ENCODE data around the gene ADGRB2.

Gene ADGRB2

DNA sequence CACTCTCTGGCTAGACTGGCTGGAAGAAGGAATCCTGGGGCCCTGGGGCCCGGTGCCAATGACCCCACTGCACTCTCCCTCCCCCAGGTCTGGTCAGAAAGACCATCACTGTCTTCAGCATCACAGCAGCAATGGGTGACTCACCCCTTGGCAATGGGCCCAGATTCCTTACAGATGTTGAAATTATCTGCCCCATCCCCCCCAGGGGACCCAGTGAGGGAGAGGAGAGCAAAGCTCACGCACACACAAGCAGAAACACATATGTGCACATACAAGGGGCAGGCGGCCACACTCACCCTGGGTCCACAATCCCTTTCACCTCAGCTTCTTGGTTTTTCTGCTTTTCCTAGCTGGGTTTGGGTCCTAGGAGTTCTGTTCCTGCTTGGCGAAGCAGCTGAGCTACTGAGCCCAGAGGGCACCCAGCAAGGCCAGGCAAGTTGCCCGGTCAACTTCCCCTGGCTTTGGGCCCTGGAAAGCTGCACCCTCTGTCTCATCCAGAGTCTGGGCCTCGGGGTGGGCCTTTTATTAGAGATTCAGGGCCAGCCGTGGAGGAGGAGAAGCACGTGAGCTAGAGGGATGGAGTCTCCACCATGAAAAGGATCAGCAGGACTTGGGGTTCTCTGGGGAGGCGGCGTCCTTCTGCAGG lies 62.9 kb downstream of the ADGRB2 start:
- DNase-seq = no peak

DNA sequence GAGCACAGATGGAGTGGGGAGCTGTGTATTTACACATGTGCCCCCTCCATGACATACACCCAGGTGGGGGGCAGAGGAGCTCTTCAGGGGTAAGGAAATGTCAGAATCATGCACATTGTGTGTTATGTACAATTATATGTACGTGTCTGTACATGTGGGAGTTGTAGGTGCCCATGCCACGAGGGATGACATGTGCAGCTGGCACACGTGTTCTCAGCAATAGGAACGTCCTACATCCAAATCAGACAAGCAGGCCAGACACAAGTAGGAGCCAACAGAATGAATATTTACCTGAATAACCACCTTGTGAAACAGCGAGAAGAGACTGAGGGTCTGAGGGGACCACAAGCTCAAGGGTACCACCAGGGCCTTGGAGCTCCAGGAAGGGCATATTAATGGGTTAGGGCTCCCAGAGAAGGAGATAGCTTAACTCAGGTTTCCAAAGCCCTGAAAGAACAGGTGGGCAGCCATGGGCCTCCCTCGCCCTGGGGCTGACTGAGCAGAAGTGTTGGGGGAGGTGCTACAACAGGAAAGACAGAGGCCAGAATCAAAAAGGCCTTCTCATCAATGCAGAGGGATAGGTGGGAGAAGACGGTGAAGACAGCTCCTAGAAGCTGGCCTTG lies 63.6 kb downstream of the ADGRB2 start:
- no peak for DNase-seq

DNA sequence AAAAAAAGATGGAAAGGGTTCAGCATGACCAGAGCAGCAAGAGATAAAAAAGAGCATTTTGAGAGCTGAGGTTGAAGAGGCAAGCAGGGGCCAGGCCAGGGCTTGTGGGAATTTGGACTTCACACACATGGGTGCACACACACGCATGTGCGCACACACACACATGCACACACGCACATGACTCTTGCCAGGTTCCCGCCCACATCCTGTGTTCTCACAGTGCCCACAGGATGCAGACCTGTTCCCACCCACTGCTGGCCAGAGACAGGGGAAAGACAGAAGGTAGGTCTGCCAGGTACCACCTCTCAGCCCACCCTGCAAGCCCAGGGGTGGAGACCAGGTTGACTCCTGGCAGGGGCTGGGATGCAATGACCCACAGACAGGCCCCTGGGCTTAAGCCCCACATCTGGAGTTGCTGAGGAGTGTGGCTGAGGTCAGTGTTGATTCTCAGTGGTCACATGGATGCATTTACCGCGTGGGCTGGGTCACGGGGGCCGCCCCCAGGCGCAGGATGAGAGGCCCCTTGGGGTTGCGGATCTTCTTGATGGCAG lies 64.7 kb downstream of the ADGRB2 start:
- peak; percentile 8 for DNase-seq

GRCh38 chr1:31697369-31697984 lies 66.7 kb downstream of the ADGRB2 start:
- no peak for DNase-seq

GRCh38 chr1:31696242-31696641 lies 67.9 kb downstream of the ADGRB2 start:
- no peak for DNase-seq

DNA sequence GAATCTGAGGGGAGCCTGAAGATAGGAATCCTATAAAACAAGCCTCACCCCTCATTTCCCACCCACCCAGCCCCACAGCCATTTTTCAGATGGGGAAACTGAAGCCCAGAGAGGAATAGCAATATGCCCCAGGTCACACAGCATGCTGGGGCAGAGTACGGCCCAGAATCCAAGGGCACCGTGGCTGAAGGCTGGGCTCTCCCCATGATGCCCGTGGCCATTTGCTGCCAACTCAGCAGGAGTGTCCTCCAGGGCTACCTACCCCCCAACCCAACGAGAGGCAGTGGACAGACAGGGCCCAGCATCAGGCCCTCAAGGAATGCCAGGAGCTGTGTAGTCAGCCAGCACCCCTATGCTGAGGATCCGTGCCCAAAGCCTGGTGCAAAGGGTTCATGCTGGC lies 68.8 kb downstream of the ADGRB2 start:
- DNase-seq = no peak

DNA sequence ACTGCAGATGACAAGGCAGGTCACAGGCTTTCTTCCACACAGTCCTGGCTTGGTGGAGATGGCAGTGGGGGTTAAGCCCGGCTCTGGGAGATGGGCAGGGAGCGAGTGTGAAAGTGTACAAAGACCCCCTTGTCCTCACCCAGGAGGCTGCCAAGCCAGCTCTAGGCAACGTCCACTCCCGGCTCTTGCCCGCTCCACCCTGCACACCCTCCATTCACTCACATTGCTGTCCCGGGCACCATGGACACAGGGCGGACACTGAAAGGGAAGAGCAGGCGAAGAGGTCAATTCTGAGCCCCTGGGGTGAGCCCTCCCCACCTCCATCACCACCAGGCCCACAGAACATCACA lies 69.2 kb downstream of the ADGRB2 start:
- DNase-seq = no peak

- no peak for DNase-seq
Observed at GRCh38 chr1:31694069-31694963, 69.8 kb downstream of the ADGRB2 start.

DNA sequence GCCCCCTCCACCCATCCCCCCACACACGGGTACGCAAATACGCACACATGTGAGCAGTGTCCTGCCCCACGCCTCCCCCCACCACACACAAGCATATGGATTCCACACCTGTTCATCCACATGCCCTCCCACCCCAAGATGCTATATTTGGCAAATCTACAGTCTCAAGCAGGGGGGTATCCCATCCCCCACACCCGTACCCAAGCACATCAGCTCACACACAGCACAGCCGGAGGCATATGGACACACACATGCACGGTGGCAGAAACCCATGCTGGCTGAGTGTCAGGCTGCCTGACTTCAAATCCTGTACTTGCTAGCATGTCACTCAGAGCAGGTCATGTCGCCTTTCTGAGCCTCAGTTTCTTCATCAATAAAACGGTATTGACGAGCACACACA lies 70.9 kb downstream of the ADGRB2 start:
- no peak for DNase-seq

DNA sequence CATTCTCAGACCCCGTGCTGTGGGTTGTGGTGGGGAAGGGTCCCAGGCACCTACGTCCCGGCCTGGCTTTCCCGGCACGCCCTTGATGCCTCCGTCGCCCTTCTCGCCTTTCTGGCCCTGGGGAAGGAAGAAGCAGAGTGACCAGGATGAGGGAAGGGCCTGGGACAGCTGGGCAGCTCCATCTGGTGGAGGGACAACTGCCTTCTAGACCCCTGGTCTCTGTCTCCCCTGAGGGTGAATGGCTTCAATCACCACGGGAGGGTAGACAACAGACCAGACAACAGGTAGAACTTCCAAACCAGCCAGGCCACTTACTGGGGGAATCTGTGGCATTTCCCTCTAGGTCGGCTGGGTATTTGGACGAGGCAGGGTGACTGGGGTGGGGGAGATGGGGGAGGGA lies 72.2 kb downstream of the ADGRB2 start:
- DNase-seq = no peak

DNA sequence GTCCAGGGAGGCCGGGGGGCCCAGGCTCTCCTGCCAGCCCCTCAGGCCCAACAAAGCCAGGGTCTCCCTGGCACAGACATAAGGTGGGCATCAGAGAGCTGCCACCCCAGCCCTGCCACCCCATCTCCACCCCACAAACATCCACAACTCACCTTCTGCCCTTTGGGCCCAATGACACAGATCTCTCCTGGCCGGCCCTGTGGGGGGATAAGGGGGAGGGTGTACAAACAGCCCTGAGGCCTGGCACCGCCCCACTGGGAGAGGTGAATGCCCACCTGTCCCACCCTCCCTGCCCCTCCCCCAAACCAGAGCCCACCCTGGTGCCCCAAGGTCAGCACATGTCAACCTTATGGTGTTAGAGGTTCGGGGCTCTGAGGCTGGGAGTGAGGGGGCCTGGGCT lies 72.7 kb downstream of the ADGRB2 start:
- no peak for DNase-seq

DNA sequence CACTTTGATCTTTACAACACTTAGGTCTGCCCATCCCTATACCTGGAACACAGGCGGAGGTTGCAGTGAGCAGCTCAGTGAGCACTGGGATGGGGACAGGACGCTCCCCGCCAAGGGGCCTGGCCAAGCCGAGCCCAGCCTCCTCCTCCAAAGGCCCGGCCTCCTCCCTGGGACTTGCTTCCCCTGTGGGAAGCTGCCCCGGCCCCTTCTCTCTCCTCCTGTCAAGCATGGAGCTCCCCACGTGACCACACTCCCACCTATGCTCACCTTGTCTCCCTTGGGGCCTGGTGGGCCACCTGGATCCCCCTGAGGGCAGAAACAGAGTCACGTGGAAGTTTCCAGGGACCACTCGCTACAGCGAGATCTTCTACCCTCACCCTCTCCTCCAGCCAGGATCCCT lies 73.2 kb downstream of the ADGRB2 start:
- DNase-seq = no peak

GRCh38 chr1:31689854-31690253 lies 74.3 kb downstream of the ADGRB2 start:
- DNase-seq = no peak

DNA sequence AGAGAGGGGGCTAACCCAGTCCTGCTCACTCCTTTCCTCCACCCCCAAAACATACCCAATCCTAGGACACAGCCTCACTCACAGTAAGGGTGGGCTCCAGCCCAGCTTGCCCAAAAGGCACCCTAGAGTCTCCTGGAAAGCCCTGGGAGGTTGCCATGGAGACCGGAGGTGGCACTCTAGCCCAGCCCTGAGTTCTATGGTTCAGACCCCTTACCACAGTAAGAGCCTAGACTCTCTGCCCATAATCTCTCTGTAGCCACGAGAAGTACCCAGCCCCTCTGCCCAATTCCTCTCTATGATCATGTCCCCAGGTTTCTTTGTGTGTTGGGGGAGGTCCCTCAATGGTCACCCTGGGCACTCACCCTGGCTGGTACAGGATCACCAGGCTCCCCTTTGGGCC lies 74.8 kb downstream of the ADGRB2 start:
- DNase-seq = no peak

DNA sequence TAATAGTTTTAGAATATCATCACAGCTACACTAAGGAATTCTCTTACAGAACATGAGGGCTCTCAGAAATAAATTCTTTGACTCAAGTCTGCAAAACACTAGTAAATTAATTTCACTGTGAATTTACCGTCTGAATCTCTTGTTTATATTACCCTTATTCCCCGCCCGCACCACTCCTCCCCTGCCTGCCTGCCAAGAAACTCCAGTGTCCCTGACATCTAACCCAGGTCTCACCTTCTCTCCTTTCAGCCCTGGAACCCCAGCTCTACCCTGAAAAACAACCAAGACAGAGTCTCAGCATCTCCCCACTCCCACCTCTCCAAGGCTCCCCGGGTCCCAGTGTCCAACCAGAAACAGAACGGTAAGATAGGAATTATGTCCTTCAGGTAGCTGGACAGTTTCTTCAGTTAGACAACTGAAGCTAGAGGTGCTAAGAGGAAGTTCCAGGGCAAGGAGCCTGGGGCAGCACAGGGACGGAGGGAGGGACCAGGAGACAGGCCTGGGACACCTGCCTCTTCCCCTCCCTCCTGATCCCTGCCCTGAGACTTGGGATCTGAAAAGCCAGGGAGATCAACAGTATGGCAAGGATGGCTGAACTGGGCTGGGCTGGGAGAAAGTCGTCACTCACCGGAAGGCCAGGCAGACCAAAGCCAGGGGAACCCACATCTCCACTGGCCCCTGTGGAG lies 75.8 kb downstream of the ADGRB2 start:
- no peak for DNase-seq

- no peak for DNase-seq
Observed at GRCh38 chr1:31687601-31688000, 76.5 kb downstream of the ADGRB2 start.

GRCh38 chr1:31685795-31686194 lies 78.3 kb downstream of the ADGRB2 start:
- DNase-seq = no peak

- no peak for DNase-seq
Observed at GRCh38 chr1:31683997-31684396, 80.1 kb downstream of the ADGRB2 start.

DNA sequence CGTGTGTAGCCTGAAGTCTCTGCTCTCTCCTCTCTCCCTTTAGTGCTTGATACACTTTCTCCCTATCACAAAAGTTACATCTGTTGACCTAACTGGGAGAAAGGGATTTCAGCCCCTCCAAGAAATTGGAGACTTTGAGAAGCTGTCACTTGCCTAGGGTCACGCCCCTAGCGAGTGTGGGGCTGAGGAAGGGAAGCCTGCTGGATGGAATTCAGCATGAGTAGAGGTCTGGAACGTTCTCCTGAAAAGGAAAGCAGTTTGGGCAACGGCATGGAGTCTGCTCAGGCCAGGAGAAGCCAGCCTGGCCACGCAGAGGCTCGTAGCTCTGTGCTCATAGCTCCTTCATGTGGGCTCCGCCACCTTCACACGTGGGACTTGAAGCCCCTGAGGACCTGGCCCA lies 82.7 kb downstream of the ADGRB2 start:
- no peak for DNase-seq

- no peak for DNase-seq
Observed at GRCh38 chr1:31679676-31680230, 84.4 kb downstream of the ADGRB2 start.

GRCh38 chr1:31679091-31679490 lies 85.0 kb downstream of the ADGRB2 start:
- no peak for DNase-seq

- DNase-seq = no peak
Observed at GRCh38 chr1:31678681-31679080, 85.5 kb downstream of the ADGRB2 start.
